SK-N-SH (cell line): ENCODE data around the gene CDC42. TPM values are rescaled to one million over a fixed set of nuclear protein-coding genes. Genes with fewer than 3 reads are reported as not detected.

Experiments
- CTCF ChIA-PET: fragments of 300-600, 350-600 bp; formaldehyde crosslinking; extraction: SDS; loops from one replicate; lab custom pipeline; 2021; lab: Yijun Ruan, JAX
- POLR2A ChIA-PET: fragments of 350-600 bp; sonication (Branson Sonifier 250); formaldehyde crosslinking; extraction: SDS; loops from one replicate; lab custom pipeline; 2020; ENCODE audit warnings: antibody characterized with exemption, inconsistent platforms; lab: Yijun Ruan, JAX
- DNase-seq: peaks from one replicate; pipeline ENCODE4 v3.0.0; 2012
- H2AFZ ChIP-seq: fragments of 200-600 bp; sonication (generic); 2 replicates; pipeline ENCODE4 v1.8.1; 2016; ENCODE audit warnings: antibody characterized with exemption, mild to moderate bottlenecking, low read depth
- H3F3A ChIP-seq: fragments of 200-600 bp; sonication (generic); replicated peaks from 2 replicates; pipeline ENCODE3; 2016; ENCODE audit warnings: antibody characterized with exemption, mild to moderate bottlenecking; ENCODE audit not compliant: insufficient read depth
- H3K27ac ChIP-seq, 2 experiments: fragments of 200-500 bp in 1 of 2; fragments of 200-600 bp in 1 of 2; sonication (Bioruptor generic) in 1 of 2; sonication (generic), shearing (Covaris generic) in 1 of 2; 2 replicates each; pipeline versions ENCODE4 v1.5.1 to v1.6.1; 2014 to 2016; ENCODE audit warnings: low read depth in 2 of 2, inconsistent platforms in 1 of 2, low read length in 1 of 2, mild to moderate bottlenecking in 1 of 2, mixed read lengths in 1 of 2
- H3K27me3 ChIP-seq: fragments of 200-600 bp; sonication (generic), shearing (Covaris generic); 2 replicates; pipeline ENCODE4 v1.6.1; 2016; ENCODE audit warnings: mixed run types; ENCODE audit not compliant: insufficient read depth
- H3K36me3 ChIP-seq, 2 experiments: fragments of 200-500 bp in 1 of 2; fragments of 200-600 bp in 1 of 2; sonication (Bioruptor generic) in 1 of 2; sonication (generic) in 1 of 2; replicated peaks in 1 of 2; 2 replicates each; pipeline versions ENCODE3 to v1.5.1; 2014 to 2016; ENCODE audit warnings: low read length in 1 of 2, mild to moderate bottlenecking in 1 of 2; ENCODE audit not compliant: insufficient read depth in 2 of 2, control insufficient read depth in 1 of 2
- H3K4me1 ChIP-seq, 2 experiments: fragments of 200-500 bp in 1 of 2; fragments of 200-600 bp in 1 of 2; sonication (Bioruptor generic) in 1 of 2; sonication (generic), shearing (Covaris generic) in 1 of 2; 2 replicates each; pipeline versions ENCODE4 v1.5.1 to v1.6.1; 2014 to 2016; ENCODE audit warnings: low read depth in 1 of 2, low read length in 1 of 2, mixed run types in 1 of 2; ENCODE audit not compliant: insufficient read depth in 2 of 2, control insufficient read depth in 1 of 2
- H3K4me2 ChIP-seq: fragments of 200-600 bp; sonication (generic), shearing (Covaris generic); 2 replicates; pipeline ENCODE4 v1.6.1; 2017; ENCODE audit warnings: mixed run types
- H3K4me3 ChIP-seq, 2 experiments: fragments of 200-500 bp in 1 of 2; fragments of 200-600 bp in 1 of 2; sonication (Bioruptor generic) in 1 of 2; sonication (generic), shearing (Covaris generic) in 1 of 2; 2 replicates each; pipeline versions ENCODE4 v1.5.1 to v1.8.1; 2014 to 2016; ENCODE audit warnings: low read depth in 2 of 2, inconsistent platforms in 1 of 2, low read length in 1 of 2, mild to moderate bottlenecking in 1 of 2, mixed read lengths in 1 of 2, moderate library complexity in 1 of 2
- H3K79me2 ChIP-seq: fragments of 200-600 bp; sonication (generic); 2 replicates; pipeline ENCODE4 v1.8.1; 2017; ENCODE audit warnings: mild to moderate bottlenecking; ENCODE audit not compliant: insufficient read depth
- H3K9ac ChIP-seq: fragments of 200-600 bp; sonication (generic); 2 replicates; pipeline ENCODE4 v1.6.1; 2017; ENCODE audit warnings: mixed run types
- H3K9me2 ChIP-seq: fragments of 200-600 bp; sonication (generic); 2 replicates; pipeline ENCODE4 v1.6.1; 2017; ENCODE audit warnings: mixed run types
- H3K9me3 ChIP-seq: fragments of 200-600 bp; sonication (generic); 2 replicates; pipeline ENCODE4 v1.6.1; 2017; ENCODE audit warnings: mixed run types, mild to moderate bottlenecking, moderate library complexity
- H4K20me1 ChIP-seq: fragments of 200-600 bp; sonication (generic); 2 replicates; pipeline ENCODE4 v1.6.1; 2017; ENCODE audit warnings: mild to moderate bottlenecking, mixed run types; ENCODE audit not compliant: insufficient read depth
- CHD2 ChIP-seq: fragments of 150-350 bp; IDR thresholded peaks from 2 replicates; pipeline ENCODE4 v1.6.1; 2018; ENCODE audit warnings: low read length; ENCODE audit not compliant: partially characterized antibody
- ELF1 ChIP-seq: IDR thresholded peaks from 2 replicates; pipeline ENCODE4 v1.4.0; 2012
- FOSL2 ChIP-seq: IDR thresholded peaks from 2 replicates; pipeline ENCODE4 v1.4.0; 2012; ENCODE audit warnings: low read depth, mild to moderate bottlenecking, moderate library complexity, borderline replicate concordance
- FOXJ3 ChIP-seq: sonication (generic); formaldehyde crosslinking; IDR thresholded peaks from 2 replicates; pipeline ENCODE4 v1.5.1; 2020; ENCODE audit warnings: mild to moderate bottlenecking, missing genetic modification reagents
- FOXM1 ChIP-seq: IDR thresholded peaks from 2 replicates; pipeline ENCODE4 v1.4.0; 2012; ENCODE audit warnings: low read depth, mild to moderate bottlenecking
- GABPA ChIP-seq: IDR thresholded peaks from 2 replicates; pipeline ENCODE4 v1.4.0; 2012; ENCODE audit warnings: low read depth, mild to moderate bottlenecking
- GATA2 ChIP-seq: sonication (generic); formaldehyde crosslinking; IDR thresholded peaks from 2 replicates; pipeline ENCODE4 v1.5.0; 2020; ENCODE audit warnings: mild to moderate bottlenecking, missing genetic modification reagents
- JUND ChIP-seq: IDR thresholded peaks from 2 replicates; pipeline ENCODE4 v1.4.0; 2012
- MEF2A ChIP-seq: IDR thresholded peaks from 2 replicates; pipeline ENCODE4 v1.4.0; 2012; ENCODE audit warnings: low read depth, borderline replicate concordance
- NFIC ChIP-seq: IDR thresholded peaks from 2 replicates; pipeline ENCODE4 v1.4.0; 2012; ENCODE audit warnings: borderline replicate concordance
- RAD21 ChIP-seq: IDR thresholded peaks from 2 replicates; pipeline ENCODE4 v1.6.1; 2012; ENCODE audit warnings: mild to moderate bottlenecking, low read length
- RCOR1 ChIP-seq: fragments of 150-350 bp; IDR thresholded peaks from 2 replicates; pipeline ENCODE4 v1.6.1; 2017; ENCODE audit warnings: antibody characterized with exemption, low read length
- RXRA ChIP-seq: IDR thresholded peaks from 2 replicates; pipeline ENCODE4 v1.4.0; 2012; ENCODE audit warnings: low read depth, mild to moderate bottlenecking, borderline replicate concordance
- SIN3A ChIP-seq: IDR thresholded peaks from 2 replicates; pipeline ENCODE4 v1.6.1; 2012; ENCODE audit warnings: low read depth, mild to moderate bottlenecking, low read length, moderate library complexity, borderline replicate concordance
- SMC3 ChIP-seq: IDR thresholded peaks from 2 replicates; pipeline ENCODE4 v1.6.1; 2012; ENCODE audit warnings: low read depth, low read length, improper control_type of control experiment
- TAF1 ChIP-seq: IDR thresholded peaks from 2 replicates; pipeline ENCODE4 v1.6.1; 2012; ENCODE audit warnings: low read depth, mild to moderate bottlenecking, low read length, moderate library complexity, borderline replicate concordance
- TCF12 ChIP-seq: IDR thresholded peaks from 2 replicates; pipeline ENCODE4 v1.4.0; 2012
- WGBS: methylation state at CpG from one replicate; pipeline ENCODE4 v1.1.6; 2017; ENCODE audit warnings: low lambda C conversion rate; 5-methylcytosine and 5-hydroxymethylcytosine counted together
- polyA plus RNA-seq, 3 experiments: library from polyadenylated mRNA; depleted of rRNA; stranded (reverse); fragments of >200 nt; gene quantifications; 2 replicates each; pipeline ENCODE4 v1.2.3, GENCODE V29; 2012
- TF ChIP-seq, protein P1 (sequence below): fragments of 150-350 bp; IDR thresholded peaks from 2 replicates; pipeline ENCODE4 v1.6.1; 2017; ENCODE audit warnings: antibody characterized with exemption, low read length, low read depth, borderline replicate concordance
- TF ChIP-seq, protein P2 (sequence below): IDR thresholded peaks from 2 replicates; pipeline ENCODE4; 2012
- TF ChIP-seq, protein P3 (sequence below): IDR thresholded peaks from 2 replicates; pipeline ENCODE4 v1.4.0; 2012; ENCODE audit warnings: low read depth, borderline replicate concordance
- TF ChIP-seq, protein P4 (sequence below): fragments of 200-600 bp; sonication (generic); IDR thresholded peaks from 2 replicates; pipeline ENCODE4 v1.6.1; 2017; ENCODE audit warnings: antibody characterized with exemption, mild to moderate bottlenecking, moderate library complexity

Gene CDC42
- polyA plus RNA-seq, 1 of the 3 experiments (the other 2 are of a cell fraction) = 113 TPM

DNA sequence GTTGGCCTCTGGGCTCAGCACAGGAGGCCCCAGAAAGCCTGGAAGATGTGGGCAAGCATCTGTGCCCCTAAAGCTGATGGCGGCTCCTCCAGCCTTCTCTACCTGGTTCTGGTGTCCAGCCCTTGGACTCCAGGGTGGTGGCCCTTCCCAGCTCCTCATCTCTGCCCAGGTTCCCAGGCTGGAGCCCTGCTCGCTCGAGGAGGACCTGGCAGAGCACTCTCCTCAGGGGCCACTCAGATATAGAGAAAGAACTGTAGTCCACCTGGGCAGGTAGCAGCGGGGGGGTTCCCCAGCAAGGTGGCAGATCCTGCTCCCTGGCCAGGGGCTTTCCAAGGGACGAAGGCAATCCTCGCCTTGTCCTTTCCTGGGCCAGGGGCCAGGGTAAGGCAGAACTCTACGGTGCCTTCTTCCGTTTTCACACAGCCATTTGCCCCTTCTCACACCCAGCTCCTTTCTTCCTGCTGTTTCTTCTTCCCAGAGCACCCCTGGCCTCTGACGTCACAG is 71.4 kb downstream of the CDC42 start:
- CTCF ChIA-PET = interaction anchor here (1.0 to 4.0 kb wide), 6 partner anchors 8 to 292 kb away, joined by 3 to 34 read pairs (median 6); partner anchors contain the start of gene WNT4
- Histone ChIP-seq H2AFZ (no peak overlapping the region), H3K9me2 (no peaks in the 10 kb centered on the region), H4K20me1 (peaks cover 42% of the 10 kb centered on the region), H3K27me3 (no peaks in the 10 kb centered on the region), H3K4me3 (no peak overlapping the region), H3K4me1 (peaks cover 0 to 29% of the 10 kb centered on the region in 2 experiments; a peak in 1 of 4 replicates), H3K9ac (no peak overlapping the region), H3K9me3 (no peaks in the 10 kb centered on the region), H3K27ac (no peak overlapping the region), H3F3A (no peaks in the 10 kb centered on the region), H3K4me2 (no peak overlapping the region), H3K79me2 (no peaks in the 10 kb centered on the region), H3K36me3 (peaks cover 0 to 10% of the 10 kb centered on the region in 2 experiments)
- peak; percentile 11 for DNase-seq
- POLR2A ChIA-PET = interaction anchor here (0.6 kb wide), 1 partner anchor 193 kb away, joined by 3 read pairs; no protein-coding TSS in a partner anchor
- TF ChIP-seq, protein P1, sequence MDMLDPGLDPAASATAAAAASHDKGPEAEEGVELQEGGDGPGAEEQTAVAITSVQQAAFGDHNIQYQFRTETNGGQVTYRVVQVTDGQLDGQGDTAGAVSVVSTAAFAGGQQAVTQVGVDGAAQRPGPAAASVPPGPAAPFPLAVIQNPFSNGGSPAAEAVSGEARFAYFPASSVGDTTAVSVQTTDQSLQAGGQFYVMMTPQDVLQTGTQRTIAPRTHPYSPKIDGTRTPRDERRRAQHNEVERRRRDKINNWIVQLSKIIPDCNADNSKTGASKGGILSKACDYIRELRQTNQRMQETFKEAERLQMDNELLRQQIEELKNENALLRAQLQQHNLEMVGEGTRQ = no peak
- no peak for TF ChIP-seq RCOR1
- TF ChIP-seq TAF1 = no peak
- TF ChIP-seq FOSL2 = no peak
- no peak for TF ChIP-seq TCF12
- TF ChIP-seq MEF2A = no peak
- no peak for TF ChIP-seq SMC3
- TF ChIP-seq FOXJ3 (CRISPR knock-in tag) = no peak
- TF ChIP-seq GATA2 = no peak
- TF ChIP-seq GABPA = no peak
- no peak for TF ChIP-seq JUND
- TF ChIP-seq RAD21 = no peak
- TF ChIP-seq SIN3A = no peak
- TF ChIP-seq, protein P2, sequence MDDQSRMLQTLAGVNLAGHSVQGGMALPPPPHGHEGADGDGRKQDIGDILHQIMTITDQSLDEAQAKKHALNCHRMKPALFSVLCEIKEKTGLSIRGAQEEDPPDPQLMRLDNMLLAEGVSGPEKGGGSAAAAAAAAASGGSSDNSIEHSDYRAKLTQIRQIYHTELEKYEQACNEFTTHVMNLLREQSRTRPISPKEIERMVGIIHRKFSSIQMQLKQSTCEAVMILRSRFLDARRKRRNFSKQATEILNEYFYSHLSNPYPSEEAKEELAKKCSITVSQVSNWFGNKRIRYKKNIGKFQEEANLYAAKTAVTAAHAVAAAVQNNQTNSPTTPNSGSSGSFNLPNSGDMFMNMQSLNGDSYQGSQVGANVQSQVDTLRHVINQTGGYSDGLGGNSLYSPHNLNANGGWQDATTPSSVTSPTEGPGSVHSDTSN = no peak
- TF ChIP-seq RXRA = no peak
- no peak for TF ChIP-seq NFIC
- TF ChIP-seq CHD2 = no peak
- 98% methylated on average over 7 of the region's 9 CpGs for WGBS

DNA sequence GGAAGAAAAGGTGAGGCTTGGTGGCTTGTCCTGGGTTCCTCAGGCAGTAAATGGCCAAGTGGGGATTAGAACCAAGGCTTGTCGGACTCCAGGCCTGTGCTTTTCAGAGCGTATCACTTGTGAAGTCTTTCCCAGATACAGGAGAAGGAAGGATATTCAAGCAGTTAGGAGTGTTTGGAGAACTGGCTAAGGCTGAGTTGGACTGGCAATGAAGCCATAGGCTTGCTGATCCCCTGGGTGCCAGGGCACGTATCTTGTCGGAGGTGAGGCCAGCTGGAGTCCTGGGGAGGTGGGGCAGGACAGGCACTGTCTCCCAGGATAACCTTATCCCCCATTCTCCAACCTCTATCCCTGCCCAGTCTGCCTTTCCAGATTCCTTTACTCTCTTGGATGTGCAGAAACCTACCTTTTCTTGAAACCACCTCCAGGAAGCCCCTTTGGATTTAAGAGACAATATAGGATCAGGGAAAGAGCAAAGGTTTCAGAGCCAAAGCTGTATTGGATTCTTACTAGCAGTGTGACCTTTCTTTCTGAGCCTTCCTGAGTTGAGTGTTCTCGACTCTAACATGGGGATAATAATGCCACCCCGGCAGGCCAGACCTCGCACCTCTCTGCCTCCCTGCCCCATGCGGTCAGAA is 72.2 kb downstream of the CDC42 start:
- H3K4me3 ChIP-seq = no peak overlapping the region
- no peak for DNase-seq
- peaks cover 35% of the 10 kb centered on the region; the same call in 1 of the 2 replicates for H4K20me1 ChIP-seq
- 90% methylated on average over 8 of the region's 8 CpGs for WGBS
- no peak overlapping the region for H3K4me2 ChIP-seq
- no peaks in the 10 kb centered on the region for H3K79me2 ChIP-seq
- H3K9me3 ChIP-seq = no peaks in the 10 kb centered on the region
- H3F3A ChIP-seq = no peaks in the 10 kb centered on the region
- no peaks in the 10 kb centered on the region for H3K27me3 ChIP-seq
- no peak overlapping the region for H2AFZ ChIP-seq
- peaks cover 0 to 10% of the 10 kb centered on the region in 2 experiments for H3K36me3 ChIP-seq
- ChIA-PET CTCF (interaction anchor here (4.0 kb wide), 1 partner anchor 292 kb away, joined by 19 read pairs; no protein-coding TSS in a partner anchor), POLR2A (no interaction called here)
- H3K27ac ChIP-seq = no peak overlapping the region
- no peak overlapping the region for H3K9ac ChIP-seq
- peaks cover 0 to 29% of the 10 kb centered on the region in 2 experiments; a peak in 1 of 4 replicates for H3K4me1 ChIP-seq
- no peaks in the 10 kb centered on the region for H3K9me2 ChIP-seq
- TF ChIP-seq TCF12 = no peak
- TF ChIP-seq, protein P3, sequence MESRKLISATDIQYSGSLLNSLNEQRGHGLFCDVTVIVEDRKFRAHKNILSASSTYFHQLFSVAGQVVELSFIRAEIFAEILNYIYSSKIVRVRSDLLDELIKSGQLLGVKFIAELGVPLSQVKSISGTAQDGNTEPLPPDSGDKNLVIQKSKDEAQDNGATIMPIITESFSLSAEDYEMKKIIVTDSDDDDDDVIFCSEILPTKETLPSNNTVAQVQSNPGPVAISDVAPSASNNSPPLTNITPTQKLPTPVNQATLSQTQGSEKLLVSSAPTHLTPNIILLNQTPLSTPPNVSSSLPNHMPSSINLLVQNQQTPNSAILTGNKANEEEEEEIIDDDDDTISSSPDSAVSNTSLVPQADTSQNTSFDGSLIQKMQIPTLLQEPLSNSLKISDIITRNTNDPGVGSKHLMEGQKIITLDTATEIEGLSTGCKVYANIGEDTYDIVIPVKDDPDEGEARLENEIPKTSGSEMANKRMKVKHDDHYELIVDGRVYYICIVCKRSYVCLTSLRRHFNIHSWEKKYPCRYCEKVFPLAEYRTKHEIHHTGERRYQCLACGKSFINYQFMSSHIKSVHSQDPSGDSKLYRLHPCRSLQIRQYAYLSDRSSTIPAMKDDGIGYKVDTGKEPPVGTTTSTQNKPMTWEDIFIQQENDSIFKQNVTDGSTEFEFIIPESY = no peak
- no peak for TF ChIP-seq SMC3
- TF ChIP-seq FOXJ3 (CRISPR knock-in tag) = no peak
- no peak for TF ChIP-seq FOXM1
- no peak for TF ChIP-seq FOSL2
- TF ChIP-seq MEF2A = no peak
- TF ChIP-seq RXRA = no peak
- TF ChIP-seq, protein P4, sequence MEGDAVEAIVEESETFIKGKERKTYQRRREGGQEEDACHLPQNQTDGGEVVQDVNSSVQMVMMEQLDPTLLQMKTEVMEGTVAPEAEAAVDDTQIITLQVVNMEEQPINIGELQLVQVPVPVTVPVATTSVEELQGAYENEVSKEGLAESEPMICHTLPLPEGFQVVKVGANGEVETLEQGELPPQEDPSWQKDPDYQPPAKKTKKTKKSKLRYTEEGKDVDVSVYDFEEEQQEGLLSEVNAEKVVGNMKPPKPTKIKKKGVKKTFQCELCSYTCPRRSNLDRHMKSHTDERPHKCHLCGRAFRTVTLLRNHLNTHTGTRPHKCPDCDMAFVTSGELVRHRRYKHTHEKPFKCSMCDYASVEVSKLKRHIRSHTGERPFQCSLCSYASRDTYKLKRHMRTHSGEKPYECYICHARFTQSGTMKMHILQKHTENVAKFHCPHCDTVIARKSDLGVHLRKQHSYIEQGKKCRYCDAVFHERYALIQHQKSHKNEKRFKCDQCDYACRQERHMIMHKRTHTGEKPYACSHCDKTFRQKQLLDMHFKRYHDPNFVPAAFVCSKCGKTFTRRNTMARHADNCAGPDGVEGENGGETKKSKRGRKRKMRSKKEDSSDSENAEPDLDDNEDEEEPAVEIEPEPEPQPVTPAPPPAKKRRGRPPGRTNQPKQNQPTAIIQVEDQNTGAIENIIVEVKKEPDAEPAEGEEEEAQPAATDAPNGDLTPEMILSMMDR = no peak
- no peak for TF ChIP-seq ELF1
- no peak for TF ChIP-seq RCOR1
